ENCODE measurements around the gene SPNS3. TPM values are rescaled to one million over a fixed set of nuclear protein-coding genes. Genes with fewer than 3 reads are reported as not detected.

The SPNS3 gene
- total and polyA plus RNA-seq, 7 donors = 0.09 TPM; not detected in 6

- H3K4me3 ChIP-seq = no peak overlapping the region
- no peaks in the 10 kb centered on the region for H3K27me3 ChIP-seq (ENCODE audit: insufficient read depth in 3 of 3, low read length in 2 of 3)
- peaks cover 14% of the 10 kb centered on the region for H3K4me1 ChIP-seq
- DNase-seq = no peak
- intact Hi-C loops (cut with DNase I) = no loop called here
- H3K36me3 ChIP-seq (ENCODE audit: insufficient read depth in 1 of 2, low read depth in 1 of 2) = no peaks in the 10 kb centered on the region
- no peak for TF ChIP-seq CTCF (IDR thresholded peaks at IDR 0.05)
- ATAC-seq = no peak
- WGBS, 3 donors = 75 to 85% (median 80%) methylated on average over 7 of the region's 7 CpGs
- H3K27ac ChIP-seq = no peak overlapping the region
- H3K9me3 ChIP-seq = no peaks in the 10 kb centered on the region
Measured at GRCh38 chr17:4475463-4475862, 41.7 kb downstream of the SPNS3 start.

- no peak for TF ChIP-seq CTCF (IDR thresholded peaks at IDR 0.05)
- intact Hi-C loops (cut with DNase I) = no loop called here
- no peak overlapping the region for H3K27ac ChIP-seq
- H3K9me3 ChIP-seq = no peaks in the 10 kb centered on the region
- H3K4me3 ChIP-seq = no peak overlapping the region
- WGBS, 3 donors = 76 to 78% (median 77%) methylated on average over 13 to 14 of the region's 14 CpGs
- DNase-seq = no peak
- peaks cover 14% of the 10 kb centered on the region for H3K4me1 ChIP-seq
- ATAC-seq = no peak
- H3K36me3 ChIP-seq (ENCODE audit: insufficient read depth in 1 of 2, low read depth in 1 of 2) = no peaks in the 10 kb centered on the region
- H3K27me3 ChIP-seq (ENCODE audit: insufficient read depth in 3 of 3, low read length in 2 of 3) = no peaks in the 10 kb centered on the region
Measured at GRCh38 chr17:4476017-4476416, 42.3 kb downstream of the SPNS3 start.

GRCh38 chr17:4476511-4477070, 42.9 kb downstream of the SPNS3 start:
- intact Hi-C loops (cut with DNase I) = no loop called here
- no peaks in the 10 kb centered on the region for H3K9me3 ChIP-seq
- H3K4me1 ChIP-seq = peaks cover 14% of the 10 kb centered on the region
- DNase-seq (no peak), ATAC-seq (no peak)
- TF ChIP-seq CTCF (IDR thresholded peaks at IDR 0.05) = no peak
- H3K4me3 ChIP-seq = no peak overlapping the region
- no peaks in the 10 kb centered on the region for H3K36me3 ChIP-seq (ENCODE audit: insufficient read depth in 1 of 2, low read depth in 1 of 2)
- H3K27me3 ChIP-seq (ENCODE audit: insufficient read depth in 3 of 3, low read length in 2 of 3) = no peaks in the 10 kb centered on the region
- H3K27ac ChIP-seq = no peak overlapping the region
- WGBS, 3 donors = 71 to 87% (median 79%) methylated on average over 16 to 19 of the region's 19 CpGs

- WGBS, 3 donors = 73 to 79% (median 77%) methylated on average over 10 of the region's 10 CpGs
- Histone ChIP-seq H3K9me3 (no peaks in the 10 kb centered on the region), H3K36me3 (ENCODE audit: insufficient read depth in 1 of 2, low read depth in 1 of 2) (no peaks in the 10 kb centered on the region), H3K4me3 (no peak overlapping the region), H3K27me3 (ENCODE audit: insufficient read depth in 3 of 3, low read length in 2 of 3) (no peaks in the 10 kb centered on the region), H3K27ac (no peak overlapping the region), H3K4me1 (peaks cover 14% of the 10 kb centered on the region)
- intact Hi-C loops (cut with DNase I) = no loop called here
- no peak for TF ChIP-seq CTCF (IDR thresholded peaks at IDR 0.05)
- ATAC-seq (no peak), DNase-seq (no peak)
Measured at GRCh38 chr17:4477255-4477791, 43.6 kb downstream of the SPNS3 start.

- no peak for TF ChIP-seq CTCF (IDR thresholded peaks at IDR 0.05)
- Histone ChIP-seq H3K27ac (no peak overlapping the region), H3K27me3 (ENCODE audit: insufficient read depth in 3 of 3, low read length in 2 of 3) (no peaks in the 10 kb centered on the region), H3K4me1 (peaks cover 16% of the 10 kb centered on the region), H3K36me3 (ENCODE audit: insufficient read depth in 1 of 2, low read depth in 1 of 2) (no peaks in the 10 kb centered on the region), H3K4me3 (no peak overlapping the region), H3K9me3 (no peaks in the 10 kb centered on the region)
- DNase-seq = no peak
- intact Hi-C loops (cut with DNase I) = no loop called here
- 82 to 90% (median 85%) methylated on average over 11 of the region's 11 CpGs for WGBS, 3 donors
- no peak for ATAC-seq
Measured at GRCh38 chr17:4478318-4478830, 44.6 kb downstream of the SPNS3 start.

Data from psoas muscle (tissue), 8 donors.